Cerebellar nuclear complex (tissue), 1 donor: ENCODE results near the gene FAM209A.
"Not testable (repeated sequence)": the region's sequence is repeated elsewhere in the genome, so short reads cannot be mapped to it uniquely, and the experiment has no call there.

Experiments used
- DNase-seq, 2 experiments: peaks; one replicate each; lab custom pipeline; 2025; lab: John Stamatoyannopoulos, UW

FAM209A gene, protein sequence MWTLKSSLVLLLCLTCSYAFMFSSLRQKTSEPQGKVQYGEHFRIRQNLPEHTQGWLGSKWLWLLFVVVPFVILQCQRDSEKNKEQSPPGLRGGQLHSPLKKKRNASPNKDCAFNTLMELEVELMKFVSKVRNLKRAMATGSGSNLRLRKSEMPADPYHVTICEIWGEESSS

DNA sequence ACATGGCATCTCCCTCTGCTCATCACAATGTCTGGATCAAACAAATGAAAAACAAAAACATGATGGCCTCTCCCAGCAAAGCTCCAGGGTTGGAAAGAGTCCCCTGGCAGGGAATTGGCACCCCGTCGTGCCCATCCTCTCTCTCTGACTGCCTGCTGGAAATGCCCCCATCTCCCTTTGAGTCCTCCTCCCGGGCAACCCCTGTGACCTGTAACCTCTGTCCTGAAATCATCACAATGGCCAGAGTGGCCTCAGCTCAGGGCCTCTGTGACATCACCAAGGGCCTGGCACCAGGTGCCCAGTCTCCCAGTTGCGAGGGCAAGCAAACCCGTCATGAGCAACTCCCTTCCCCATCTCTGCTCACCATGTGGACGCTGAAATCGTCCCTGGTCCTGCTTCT, at the start of gene FAM209A:
Gene FAM209A, plus strand, starts transcription at position 301 of the 400 bp plus-strand sequence. Its CDS starts 65 bp downstream, at position 366.
- DNase-seq, result not testable (repeated sequence)

DNA sequence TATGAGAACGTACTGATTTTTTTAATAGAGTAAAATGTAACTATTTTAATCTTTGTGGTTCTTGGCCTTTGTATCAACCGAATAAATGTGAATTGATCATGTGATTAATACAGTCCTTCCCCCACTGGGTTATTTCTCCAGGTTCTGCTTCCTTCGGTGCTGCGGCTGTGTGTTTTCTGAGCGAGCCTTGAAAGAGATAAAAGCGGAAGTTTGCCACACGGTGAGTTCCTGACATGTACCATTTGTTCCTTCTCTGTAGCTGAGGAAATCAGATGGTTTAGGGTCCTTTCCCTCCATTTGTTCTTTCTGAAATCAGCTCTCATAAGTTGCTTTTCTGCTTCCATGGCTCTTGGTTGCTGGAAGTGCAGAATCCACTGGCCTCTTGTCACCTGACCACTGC, 40.6 kb upstream of the FAM209A start:
- DNase-seq, result no peak

DNA sequence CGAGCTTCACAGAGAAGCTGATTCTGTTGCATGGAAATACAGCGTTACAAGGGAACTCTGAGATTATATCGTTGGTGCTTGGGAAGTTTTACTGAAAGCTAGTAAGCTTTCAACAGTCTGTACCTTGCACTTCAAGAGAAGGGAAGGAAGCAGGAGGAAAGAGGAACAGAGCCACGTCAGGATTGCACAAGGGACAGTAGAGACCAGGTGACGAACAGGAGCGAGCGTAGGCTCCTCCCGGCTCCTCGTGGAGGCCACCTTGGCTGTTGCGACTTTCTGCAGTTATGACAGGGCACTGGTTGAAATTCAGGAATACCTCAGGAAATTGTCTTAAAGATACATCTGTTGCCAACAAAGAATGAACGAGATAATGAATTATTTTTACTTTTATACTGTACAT, 37.3 kb upstream of the FAM209A start:
- no peak for DNase-seq

DNA sequence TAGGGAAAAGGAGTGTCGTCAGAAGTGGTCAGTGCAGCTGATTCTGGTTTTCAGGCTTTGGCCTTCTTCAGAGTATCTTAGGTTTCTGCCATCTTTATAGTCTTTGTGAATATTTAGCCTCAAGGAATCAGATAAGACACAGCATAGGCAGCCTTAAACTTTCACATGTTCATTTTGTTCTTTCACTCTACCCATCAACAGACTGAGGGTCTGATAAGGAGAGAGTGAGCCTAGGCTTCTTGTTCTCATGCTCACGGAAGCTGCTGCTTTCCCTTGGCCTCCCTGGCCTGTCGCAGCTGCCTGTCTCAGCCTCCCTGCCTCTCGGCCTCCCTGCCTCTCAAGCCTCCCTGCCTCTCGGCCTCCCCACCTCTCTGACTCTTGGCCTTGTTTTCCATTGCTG, 36.0 kb upstream of the FAM209A start:
- DNase-seq, result no peak

DNA sequence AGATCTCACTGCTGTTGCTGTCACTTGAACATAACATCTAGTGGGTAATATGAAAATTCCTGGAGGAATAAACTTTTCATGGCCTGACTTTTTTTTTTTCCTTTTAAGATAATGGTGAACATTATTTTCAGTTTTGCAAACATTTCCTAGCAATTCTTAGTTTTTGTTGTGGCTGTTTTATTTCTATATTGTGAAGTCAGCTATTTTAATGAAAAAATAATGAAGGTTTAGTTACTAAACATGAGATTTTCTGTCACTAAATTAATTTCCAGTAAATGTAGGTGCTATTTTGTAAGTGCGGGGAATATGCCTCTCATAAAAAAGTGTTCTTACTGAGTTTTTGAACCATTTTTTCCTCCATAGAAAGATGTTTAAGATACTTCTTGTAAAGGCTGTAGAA, 23.4 kb upstream of the FAM209A start:
- no peak for DNase-seq

DNA sequence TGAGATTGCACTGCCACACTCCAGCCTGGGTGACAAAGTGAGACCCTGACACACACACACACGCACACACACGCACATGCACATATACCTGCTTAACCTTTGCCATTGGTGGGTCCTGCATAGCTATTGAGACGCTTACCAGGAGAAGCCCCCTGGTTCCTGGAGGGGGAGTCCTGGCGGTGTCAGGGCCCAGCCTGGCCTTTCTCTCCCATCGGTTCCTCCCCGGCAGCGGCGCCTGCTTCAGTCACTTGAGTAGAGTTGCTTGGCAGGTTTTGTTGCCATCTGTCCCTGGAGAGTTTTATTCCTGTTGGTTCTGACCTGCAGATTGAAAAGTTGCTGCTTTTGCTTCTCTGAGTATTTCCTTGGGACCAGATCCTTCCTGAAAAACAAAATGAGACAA, 20.6 kb upstream of the FAM209A start:
- no peak for DNase-seq

DNA sequence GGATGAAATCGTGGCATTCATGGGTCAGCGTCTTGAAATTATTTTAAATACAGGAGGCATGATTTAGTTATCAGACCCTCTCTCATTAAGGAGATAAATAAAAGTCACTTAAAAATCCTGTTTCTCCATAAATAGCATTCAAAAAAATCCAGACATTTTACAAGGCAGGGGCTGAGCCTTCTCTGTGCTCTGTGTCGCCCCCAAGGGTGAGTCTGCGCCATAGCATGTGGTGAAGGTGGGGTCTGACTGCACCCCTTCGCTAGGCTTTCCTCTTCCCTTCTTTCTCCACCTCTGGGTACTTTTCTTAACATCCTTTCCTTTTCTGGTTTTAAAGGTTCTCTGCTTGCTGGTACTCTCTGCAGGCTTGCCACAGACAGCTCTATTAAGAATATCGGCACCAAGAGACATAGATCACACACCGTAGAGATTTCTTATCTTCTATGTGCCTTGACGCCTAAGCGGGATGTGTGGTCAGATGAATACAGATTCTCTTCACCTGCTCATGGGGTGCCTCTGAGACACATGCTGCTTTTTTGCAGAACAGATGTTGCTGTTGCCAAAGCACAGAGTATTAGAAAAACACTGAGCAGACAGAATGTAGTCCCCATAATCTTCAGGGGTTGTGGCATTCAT, 20.1 kb upstream of the FAM209A start:
- DNase-seq, result no peak

DNA sequence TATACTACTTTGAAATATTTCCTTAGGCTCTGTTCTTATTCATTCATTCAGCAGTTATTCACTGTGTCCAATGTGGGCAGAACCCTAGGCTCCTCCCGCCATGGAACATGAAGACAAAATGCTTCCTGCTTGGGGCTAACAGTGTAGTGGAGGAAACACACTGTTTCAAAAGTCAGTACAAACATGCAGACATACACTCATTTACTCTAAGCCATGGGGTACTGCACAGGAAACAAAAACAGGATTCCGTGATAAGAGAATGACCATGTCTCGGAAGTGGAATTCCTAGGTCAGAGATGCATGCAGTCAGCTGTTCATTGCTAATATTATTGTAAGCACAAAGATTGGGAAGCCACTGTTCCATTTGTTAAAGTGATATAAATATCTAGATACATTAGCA, 18.4 kb upstream of the FAM209A start:
- DNase-seq, result no peak

DNA sequence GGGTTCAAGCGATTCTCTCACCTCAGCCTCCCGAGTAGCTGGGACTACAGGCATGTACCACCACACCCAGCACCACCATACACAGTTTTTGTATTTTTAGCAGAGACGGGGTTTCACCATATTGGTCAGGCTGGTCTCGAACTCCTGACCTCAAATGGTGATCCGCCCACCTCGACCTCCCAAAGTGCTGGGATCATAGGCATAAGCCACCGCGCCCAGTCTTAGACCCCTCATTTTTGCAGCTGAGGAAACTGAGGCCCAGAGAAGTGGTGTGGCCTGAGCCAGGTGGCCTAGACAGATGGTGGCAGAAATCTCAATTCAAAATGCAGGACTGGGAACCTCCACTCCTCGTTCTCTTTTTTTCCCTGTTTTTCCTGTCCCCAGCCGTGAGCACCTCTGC, 12.6 kb upstream of the FAM209A start:
- no peak for DNase-seq

DNA sequence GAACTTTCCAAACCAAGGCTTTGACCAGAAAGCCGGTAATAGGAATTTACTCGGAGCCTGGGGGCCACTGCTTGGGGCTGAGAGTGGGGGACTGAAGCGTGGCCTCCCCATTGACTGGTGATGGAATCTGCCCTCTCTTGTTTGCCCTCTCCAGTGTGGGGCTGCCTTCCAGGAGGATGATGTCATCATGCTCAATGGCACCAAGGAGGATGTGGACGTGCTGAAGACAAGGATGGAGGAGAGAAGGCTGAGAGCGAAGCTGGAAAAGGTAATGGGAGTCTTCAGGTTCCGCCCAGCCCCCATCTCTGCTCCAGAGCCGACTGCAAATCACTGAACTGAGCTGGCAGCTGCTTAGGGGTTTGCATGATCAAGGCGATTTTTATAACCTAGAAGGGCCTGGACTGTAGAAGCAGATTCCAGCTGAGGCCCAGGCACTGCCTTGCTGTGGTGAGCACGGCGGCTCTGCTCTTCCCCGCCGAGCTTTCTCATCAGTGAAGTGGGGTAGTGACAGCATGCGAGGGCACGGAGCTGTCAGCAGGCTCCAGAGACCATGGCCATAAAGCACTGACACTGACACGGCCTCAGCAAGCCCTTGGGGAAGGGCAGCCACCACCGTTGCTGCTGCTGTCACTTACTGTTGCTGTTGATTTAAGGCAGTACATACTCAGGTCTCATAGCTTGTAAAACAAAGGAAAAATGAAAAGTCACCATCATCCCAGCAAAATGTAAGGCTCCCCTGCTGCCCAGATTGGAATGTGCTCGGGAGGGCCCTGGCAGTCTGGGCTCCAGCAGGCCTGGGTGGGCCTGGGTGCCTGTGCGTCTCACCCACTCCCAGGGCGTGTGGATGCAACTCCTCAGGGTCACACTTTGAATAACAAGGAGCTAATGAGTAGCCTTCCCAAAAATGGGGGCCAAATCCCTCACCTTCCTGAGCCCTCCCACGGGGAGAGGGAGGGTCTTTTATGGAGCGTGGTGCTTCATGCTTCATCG, 11.1 kb upstream of the FAM209A start:
- DNase-seq, result no peak

DNA sequence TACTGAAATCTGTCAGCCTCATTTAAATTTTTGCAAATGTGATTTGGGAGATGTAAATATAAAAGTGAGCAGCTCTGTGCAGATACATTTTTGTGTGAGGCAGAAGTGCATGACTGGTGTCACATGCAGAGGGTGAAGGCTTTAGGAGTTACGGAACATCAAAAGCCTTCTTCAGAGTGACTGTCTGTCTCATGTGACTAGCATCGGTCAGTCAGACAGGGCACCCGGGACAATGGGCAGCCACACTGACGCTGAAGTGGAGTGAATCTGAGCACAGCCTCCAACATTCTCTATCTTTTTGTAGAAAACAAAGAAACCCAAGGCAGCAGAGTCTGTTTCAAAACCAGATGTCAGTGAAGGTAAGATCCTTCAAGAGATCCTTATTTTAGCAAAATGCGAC, 7.9 kb upstream of the FAM209A start:
- no peak for DNase-seq

DNA sequence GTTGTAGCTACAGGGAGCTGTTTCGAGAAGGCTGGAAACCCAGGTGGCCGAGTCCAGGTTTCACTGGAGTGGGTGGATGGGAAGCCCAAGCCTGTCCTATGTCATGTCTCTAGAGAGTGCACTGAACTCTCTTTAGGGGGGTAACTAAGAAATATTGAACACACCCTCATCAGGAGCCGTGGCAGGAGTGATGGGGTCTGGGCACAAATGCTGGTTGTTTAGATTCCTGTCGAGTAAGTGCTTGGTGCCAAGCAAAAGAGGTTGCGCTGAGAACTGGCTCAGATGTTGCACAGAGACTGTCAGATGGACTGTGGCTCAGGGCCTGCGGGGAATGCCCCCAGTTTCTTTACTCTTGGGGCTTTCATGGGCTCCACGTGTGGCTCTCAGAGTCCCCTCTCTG, 7.3 kb upstream of the FAM209A start:
- DNase-seq, result no peak

DNA sequence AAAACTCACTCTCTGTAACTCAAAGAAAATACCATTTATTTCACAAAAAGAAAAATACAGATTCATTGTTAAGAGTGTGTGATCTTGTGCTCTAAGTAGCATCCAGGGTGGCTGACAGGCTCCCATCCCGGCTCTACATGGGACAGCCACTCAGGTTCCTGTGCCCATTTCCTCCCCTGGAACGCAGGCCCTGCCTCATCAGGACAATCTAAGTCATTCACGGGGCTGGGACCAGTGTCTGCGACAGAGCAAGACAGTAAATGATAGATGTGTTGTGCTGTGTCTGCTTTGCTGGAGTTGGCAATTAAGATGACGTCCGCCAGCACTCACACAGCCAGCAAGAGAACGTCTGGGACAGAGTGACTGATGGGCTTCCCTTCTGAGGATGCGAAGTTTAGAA, 6.9 kb upstream of the FAM209A start:
- no peak for DNase-seq

DNA sequence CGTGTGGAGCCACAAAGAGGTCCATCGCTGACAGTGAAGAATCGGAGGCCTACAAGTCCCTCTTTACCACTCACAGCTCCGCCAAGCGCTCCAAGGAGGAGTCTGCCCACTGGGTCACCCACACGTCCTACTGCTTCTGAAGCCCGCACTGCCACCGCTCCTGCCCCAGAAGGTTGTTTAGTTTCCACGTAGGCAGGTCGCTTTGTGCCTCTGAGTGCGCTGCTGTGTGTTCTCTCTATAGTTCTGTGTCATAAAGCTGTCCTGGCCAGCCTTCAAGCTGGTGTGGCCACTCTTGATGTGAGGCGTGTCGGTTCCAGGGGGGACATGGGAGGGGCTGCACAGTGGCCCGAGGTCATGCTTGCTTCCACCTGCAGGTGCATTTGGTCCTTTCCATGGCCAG, 6.4 kb upstream of the FAM209A start:
- DNase-seq, result no peak

DNA sequence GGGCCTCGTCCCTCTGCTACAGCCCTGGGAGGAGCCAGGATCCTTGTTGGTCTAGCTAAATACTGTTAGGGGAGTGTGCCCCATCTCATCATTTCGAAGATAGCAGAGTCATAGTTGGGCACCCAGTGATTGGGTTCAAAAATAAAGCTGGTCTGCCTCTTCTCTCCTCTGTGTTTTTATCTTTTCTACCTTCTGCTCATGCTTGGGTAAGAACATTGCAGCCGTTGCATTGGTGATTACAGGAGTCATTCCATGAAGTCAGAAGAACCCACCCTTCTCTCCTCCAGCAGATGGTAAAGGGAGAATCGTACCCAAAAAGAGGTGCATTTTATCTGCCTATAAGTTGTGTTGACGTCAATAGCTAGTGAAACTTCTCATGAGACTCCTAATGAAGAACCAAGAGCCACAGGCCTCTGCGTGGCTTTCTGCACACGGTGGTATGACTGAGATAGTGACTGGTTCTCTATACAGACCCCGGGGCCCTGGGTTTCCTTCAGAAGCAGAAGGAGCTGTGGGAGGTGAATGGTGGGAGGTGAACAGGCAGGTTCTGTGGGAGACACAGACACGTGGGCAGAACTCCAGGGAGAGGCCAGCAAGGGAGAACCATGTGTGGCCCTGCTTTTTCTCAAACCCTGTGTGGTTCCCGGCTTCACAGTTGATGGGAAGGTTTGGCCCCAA, 5.7 kb upstream of the FAM209A start:
- DNase-seq, result no peak

DNA sequence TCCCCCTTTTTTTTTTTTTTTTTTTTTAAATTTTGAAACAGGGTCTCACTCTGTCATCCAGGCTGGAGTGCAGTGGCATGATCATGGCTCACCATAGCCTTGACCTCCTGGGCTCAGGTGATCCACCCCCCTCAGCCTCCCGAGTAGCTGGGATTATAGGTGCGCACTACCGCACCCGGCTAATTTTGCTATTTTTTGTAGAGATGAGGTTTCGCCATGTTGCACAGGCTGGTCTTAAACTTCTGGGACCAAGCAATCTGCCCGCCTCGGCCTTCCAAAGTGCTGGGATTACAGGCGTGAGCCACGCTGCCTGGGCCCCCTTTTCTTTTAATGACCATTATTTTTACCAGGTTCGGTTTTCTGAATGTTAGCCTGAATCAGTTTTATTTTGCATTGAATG, 5.0 kb upstream of the FAM209A start:
- no peak for DNase-seq

DNA sequence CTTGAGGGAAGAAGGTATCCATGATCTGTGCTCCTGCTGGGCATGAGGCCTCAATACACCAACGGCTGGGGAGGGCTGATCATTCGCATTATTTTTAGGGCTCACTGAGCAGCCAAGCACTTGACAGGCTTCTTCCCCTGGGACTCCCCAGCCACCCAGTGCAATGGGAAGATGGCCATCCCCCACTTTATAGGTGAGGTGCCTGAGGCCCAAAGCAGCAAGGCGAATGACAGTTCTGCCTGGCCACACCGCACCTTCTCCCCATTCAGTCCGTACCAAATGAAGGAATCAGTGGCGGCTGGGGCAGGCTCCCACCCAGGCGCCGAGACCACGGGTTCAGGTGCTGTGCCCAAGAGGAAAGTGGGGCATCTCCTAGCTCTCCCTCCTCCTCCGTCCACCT, 4.4 kb upstream of the FAM209A start:
- DNase-seq, result no peak

DNA sequence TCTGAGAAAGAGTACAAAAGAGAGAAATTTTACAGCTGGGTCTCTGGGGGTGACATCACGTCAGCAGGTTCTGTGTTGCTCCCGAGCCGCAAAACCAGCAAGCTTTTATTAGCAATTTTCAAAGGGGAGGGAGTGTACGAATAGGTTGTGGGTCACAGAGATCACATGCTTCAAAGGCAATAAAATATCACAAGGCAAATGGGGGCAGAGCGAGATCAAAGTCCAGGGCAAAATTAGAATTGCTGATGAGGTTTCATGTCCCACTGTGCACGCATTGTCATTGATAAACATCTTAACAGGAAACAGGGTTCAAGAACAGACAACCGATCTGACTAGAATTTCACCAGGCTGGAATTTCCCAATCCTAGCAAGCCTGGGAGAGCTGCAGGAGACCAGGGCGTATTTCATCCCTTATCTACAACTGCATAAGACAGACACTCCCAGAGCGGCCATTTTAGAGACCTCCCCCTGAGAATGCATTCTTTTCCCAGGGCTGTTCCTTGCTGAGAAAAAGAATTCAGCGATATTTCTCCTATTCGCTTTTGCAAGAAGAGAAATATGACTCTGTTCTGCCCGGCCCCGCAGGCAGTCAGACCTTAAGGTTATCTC, 3.7 kb upstream of the FAM209A start:
- DNase-seq, result not testable (repeated sequence)

DNA sequence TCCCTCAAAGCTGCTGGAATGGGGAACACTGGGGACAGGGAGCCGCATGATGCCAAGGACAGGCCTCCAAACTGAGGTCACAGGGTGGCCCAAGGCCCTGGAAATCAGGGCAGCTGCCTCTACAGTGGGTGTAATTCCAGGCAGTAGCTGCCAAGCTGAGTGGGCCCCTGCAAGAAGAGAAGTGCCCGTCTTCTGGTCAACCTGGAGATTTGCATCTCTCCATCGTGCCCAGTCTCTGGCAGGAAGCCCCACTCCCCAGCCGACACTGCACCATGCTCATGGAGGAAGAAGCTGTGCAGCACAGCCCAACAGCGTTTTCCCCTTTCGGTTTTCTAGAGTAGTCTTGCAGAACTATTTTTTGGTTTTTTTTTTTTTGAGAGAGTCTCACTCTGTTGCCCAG, 2.2 kb upstream of the FAM209A start:
- DNase-seq, result no peak

DNA sequence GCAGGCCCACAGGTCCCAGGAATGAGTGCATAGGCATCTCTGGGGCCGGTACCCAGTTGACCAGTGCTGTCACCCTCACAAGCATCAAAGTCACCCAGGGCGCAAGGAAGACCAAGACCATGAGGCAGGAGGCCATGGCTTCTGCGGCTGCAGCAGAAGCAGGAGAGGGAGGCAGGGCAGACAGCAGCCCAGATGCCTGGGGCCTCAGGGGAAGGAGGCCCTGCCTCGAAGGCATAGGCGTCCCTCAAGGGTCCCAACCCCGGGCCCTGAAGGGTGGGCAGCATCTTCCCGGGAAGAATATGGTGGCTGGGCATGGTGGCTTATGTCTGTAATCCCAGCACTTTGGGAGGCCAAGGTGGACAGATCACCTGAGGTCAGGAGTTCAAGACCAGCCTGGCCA, 3.0 kb downstream of the FAM209A start:
- no peak for DNase-seq

DNA sequence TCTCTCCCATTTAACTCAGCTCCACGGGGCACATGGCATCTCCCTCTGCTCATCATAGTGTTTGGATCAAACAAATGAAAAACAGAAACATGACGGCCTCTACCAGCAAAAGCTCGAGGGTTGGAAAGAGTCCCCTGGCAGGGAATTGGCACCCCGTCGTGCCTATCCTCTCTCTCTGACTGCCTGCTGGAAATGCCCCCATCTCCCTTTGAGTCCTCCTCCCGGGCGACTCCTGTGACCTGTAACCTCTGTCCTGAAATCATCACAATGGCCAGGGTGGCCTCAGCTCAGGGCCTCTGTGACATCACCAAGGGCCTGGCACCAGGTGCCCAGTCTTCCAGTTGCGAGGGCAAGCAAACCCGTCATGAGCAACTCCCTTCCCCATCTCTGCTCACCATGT, 8.4 kb downstream of the FAM209A start, which contains the start of gene FAM209B:
Gene FAM209B, plus strand, starts transcription at position 301 of the 400 bp plus-strand sequence. Its CDS starts 96 bp downstream, at position 397.
- DNase-seq, result not testable (repeated sequence)

DNA sequence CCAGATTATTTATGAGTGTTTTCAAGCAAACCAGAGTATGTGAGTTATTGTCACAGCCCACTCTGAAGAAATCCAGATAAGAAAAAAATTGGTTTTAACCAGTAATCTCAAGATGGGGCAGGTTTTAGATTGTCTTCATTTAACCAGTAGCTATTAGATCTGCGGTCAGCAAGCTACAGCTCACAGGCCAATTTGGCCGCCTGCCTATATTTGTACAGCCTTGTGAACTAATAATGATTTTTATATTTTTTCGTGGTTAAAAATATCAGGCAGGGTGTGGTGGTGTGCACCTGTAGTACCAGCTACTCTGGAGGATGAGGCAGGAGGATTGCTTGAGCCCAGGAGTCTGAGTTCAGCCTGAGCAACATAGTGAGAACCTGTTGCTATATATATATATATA, 13.5 kb downstream of the FAM209A start:
- DNase-seq, result no peak
